Central memory CD4-positive, alpha-beta T cell (primary cell): ENCODE data around the gene SLC11A1.

Experiments used
- DNase-seq: peaks from one replicate; pipeline ENCODE4 v3.0.0; 2022
- total RNA-seq, 3 experiments: gene quantifications; one replicate each; lab custom pipeline; 2026; lab: John Stamatoyannopoulos, UW

The SLC11A1 gene, protein sequence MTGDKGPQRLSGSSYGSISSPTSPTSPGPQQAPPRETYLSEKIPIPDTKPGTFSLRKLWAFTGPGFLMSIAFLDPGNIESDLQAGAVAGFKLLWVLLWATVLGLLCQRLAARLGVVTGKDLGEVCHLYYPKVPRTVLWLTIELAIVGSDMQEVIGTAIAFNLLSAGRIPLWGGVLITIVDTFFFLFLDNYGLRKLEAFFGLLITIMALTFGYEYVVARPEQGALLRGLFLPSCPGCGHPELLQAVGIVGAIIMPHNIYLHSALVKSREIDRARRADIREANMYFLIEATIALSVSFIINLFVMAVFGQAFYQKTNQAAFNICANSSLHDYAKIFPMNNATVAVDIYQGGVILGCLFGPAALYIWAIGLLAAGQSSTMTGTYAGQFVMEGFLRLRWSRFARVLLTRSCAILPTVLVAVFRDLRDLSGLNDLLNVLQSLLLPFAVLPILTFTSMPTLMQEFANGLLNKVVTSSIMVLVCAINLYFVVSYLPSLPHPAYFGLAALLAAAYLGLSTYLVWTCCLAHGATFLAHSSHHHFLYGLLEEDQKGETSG
- 0 to 0.96 (median 0.87) reads per million in 3 experiments for total RNA-seq

- DNase-seq = no peak
Observed at GRCh38 chr2:218381916-218382366, at the start of gene SLC11A1. Gene SLC11A1 (plus strand): TSS chr2:218382273. CDS start chr2:218382369, 96 bp downstream.

- DNase-seq = no peak
Observed at GRCh38 chr2:218332288-218332687, 49.8 kb upstream of the SLC11A1 start.

GRCh38 chr2:218332920-218333645, 49.0 kb upstream of the SLC11A1 start:
- no peak for DNase-seq

DNA sequence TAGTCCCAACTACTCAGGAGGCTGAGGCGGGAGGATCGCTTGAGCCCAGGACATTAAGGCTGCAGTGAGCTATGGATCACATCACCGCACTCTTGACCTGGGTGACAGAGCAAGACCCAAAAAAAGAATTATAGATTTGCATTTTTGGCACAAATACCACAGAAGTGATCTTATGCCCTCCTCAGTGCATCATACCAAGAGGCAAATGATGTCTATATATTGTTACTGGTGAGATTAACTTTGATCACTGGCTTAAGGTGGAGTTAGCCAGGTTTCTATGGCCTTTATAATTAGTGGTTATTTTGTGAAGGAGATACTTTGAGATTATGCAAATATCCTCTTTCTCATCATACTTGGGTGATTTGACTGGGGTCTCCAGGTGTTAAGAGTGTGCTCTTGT, 47.5 kb upstream of the SLC11A1 start:
- no peak for DNase-seq

GRCh38 chr2:218340656-218341055, 41.4 kb upstream of the SLC11A1 start:
- no peak for DNase-seq

DNA sequence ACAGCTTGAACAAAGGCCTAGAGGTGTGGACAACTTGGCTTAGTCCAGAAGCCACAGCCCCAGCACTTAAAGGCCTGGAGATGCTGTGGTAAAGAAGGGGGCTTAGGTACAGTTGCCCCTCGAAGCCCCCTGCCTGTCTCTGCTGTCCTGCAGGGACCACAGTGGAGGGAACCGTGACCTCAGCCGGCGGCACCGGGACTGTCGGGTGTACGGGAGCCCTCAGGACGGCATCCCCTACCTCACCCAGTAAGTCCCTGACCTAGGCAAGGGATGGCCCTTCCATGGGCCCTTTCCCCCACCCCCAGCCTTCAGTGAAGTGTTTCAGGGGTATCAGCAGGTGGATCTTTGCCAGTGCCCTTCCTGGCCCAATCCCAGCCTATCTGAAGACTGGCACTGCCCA, 40.7 kb upstream of the SLC11A1 start:
- DNase-seq = no peak

- DNase-seq = no peak
Observed at GRCh38 chr2:218342837-218343236, 39.2 kb upstream of the SLC11A1 start.

DNA sequence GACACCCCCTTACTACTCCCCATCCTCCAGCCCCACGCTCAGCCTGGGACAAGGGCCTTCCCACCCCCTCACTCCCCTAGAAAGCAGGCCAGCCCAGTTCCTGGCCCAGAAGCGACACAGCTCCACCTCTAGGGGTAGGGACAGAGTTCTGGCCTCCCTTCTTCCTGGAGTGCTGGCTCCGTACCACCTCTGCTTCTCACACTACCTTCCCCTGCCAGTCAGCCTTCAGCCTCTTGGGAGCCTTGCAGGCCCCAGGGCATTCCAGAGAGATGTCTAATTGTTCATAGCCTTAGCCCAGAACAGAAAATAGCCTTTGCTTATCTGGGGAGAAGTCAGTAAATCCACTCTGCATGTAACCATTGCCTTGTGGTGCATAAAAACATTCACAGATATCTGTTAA, 38.5 kb upstream of the SLC11A1 start:
- no peak for DNase-seq

- DNase-seq = no peak
Observed at GRCh38 chr2:218344090-218344754, 37.9 kb upstream of the SLC11A1 start.

DNA sequence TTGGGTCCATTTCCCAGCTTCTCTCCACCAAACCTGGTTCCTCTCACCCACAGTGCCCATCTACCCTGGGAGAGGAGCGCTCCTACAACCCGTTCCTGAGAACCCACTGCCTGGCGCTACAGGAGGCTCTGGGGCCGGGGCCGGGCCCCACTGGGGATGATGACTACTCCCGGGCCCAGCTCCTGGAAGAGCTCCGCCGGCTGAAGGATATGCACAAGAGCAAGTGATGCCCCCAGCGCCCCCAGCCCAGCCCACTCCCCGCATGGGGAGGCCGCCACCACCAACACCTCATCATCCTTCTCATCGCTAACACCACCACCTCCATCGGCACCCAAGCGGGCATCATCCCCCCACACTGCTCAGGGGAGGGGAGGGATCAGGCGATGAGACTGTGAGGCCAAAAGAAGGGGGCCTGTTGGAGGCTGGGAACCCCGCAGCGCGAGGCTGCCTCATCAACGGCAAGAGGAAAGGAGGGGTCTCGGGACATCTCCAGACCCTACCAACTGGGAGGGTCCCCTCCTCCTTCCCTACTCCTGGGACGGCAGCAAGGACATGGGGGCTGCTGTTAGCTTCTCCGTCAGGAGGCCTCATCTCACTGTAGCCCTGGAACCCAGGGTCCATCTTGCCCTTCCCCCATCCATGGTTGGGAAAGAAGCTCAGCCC, 37.2 kb upstream of the SLC11A1 start:
- DNase-seq = no peak

DNA sequence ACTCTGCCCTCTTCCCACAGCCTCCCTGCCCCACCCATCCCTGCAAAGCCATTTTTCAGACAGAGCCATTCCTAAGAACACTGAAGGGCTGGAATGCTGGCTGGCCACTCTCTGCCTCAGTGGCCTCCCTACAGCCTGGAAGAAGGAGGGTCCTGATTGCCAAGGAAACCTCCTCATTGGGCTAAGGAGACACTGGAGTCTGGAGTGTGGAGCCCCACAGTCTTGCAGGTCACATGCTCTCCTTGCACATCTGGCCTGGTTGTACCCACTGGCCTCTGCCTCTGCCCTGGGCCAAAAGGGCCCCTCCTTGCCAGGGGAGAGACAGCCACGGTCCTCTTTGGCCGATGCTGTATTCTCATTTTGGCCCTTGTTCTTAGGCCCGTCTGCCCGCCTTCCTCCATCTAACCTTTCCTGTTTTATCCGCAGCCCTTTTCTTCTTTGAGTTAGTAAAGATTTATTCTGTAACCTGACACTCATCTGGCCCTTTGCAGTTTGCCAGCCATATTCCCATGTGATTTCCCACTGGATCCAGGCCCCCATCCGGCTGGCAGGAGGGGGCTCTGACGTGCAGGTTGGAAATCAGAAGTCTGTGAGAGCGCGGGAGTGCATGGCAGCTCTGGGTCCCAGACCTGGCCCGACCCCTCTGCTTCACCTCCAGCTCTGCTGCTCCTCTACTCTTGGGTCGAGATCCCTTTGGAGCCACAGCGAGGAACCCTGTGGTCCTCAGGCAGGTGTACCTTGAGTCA, 36.4 kb upstream of the SLC11A1 start:
- DNase-seq = no peak

DNA sequence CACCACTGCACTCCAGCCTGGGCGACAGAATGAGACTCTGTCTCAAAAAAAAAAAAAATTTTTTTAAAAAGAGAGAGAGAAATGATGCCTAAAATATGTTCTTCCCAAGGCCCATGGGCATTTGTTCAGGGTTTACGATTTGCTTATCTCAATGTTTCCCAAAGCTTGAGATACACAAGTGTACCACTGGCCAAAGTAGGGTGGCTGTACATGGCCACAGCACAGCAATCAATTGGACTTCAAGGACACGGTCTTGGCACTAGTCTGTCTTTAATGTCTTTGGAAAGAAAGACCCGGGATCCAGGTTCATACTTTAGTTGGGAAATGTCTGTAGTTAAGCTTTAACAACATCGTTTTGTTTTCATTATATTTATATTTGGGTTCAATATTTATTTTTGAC, 34.9 kb upstream of the SLC11A1 start:
- no peak for DNase-seq

DNA sequence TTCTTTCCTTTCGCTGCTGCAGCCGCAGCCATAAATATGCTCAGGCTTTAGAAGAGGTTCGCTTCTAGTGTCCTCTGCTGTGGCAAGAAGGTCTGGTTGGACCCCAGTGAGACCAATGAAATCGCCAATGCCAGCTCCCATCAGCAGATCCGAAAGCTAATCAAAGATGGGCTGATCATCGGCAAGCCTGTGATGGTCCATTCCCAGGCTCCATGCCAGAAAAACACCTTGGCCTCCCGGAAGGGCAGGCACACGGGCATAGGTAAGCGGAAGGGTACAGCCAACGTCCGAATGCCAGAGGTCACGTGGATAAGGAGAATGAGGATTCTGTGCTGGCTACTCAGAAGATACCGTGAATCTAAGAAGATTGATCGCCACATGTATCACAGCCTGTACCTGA, 28.0 kb upstream of the SLC11A1 start:
- DNase-seq = no peak

GRCh38 chr2:218354850-218355443, 27.1 kb upstream of the SLC11A1 start:
- no peak for DNase-seq

GRCh38 chr2:218357236-218358177, 24.6 kb upstream of the SLC11A1 start:
- no peak for DNase-seq

- DNase-seq = no peak
Observed at GRCh38 chr2:218360453-218360852, 21.6 kb upstream of the SLC11A1 start.

- no peak for DNase-seq
Observed at GRCh38 chr2:218362606-218363005, 19.5 kb upstream of the SLC11A1 start.

- no peak for DNase-seq
Observed at GRCh38 chr2:218363736-218364135, 18.3 kb upstream of the SLC11A1 start.

GRCh38 chr2:218364196-218364595, 17.9 kb upstream of the SLC11A1 start:
- no peak for DNase-seq
